ENCODE measurements around the gene GNG7. TPM values are rescaled to one million over a fixed set of nuclear protein-coding genes. Genes with fewer than 3 reads are reported as not detected.

GNG7 gene
- total and polyA plus RNA-seq, 10 of the 15 experiments (the other 5 are each of a cell fraction or from before 2014, with no cell fraction given), result 1.9 to 13.6 (median 6.5) TPM

GRCh38 chr19:2511570-2511969, 190.9 kb downstream of the GNG7 start:
- SMC1A ChIA-PET (ENCODE audit: uncharacterized antibody, unreplicated experiment), result interaction anchor here (0.9 to 1.2 kb wide), 4 partner anchors 12 to 36 kb away, joined by 3 to 4 read pairs (median 4); partner anchors contain the start of gene GADD45B
- in situ Hi-C loops (cut with MboI), result no loop called here
- Histone ChIP-seq H2AFZ (ENCODE audit: control insufficient read depth, low read depth, low read length) (peak overlapping the region; percentile 47), H3K36me3 (ENCODE audit: control insufficient read depth in 2 of 2, insufficient read depth in 2 of 2, low read length in 1 of 2) (no peaks in the 10 kb centered on the region; a peak in 1 of 4 replicates), H3K4me1 (ENCODE audit: control insufficient read depth, insufficient read depth, low read length) (peaks cover 10% of the 10 kb centered on the region), H3K79me2 (ENCODE audit: control insufficient read depth, insufficient read depth, low read length) (no peaks in the 10 kb centered on the region), H3K27me3 (replicated peaks in 1 of 2; ENCODE audit: control insufficient read depth in 2 of 2, insufficient read depth in 2 of 2, low read length in 1 of 2) (no peaks in the 10 kb centered on the region), H3K4me3 (no peak overlapping the region), H3K9me3 (replicated peaks; ENCODE audit: control insufficient read depth, insufficient read depth, low read length) (no peaks in the 10 kb centered on the region), H3K4me2 (ENCODE audit: control insufficient read depth, insufficient read depth) (0 out of 2 replicates have a peak overlapping the region, but pooled peaks have one; percentile 13), H3K27ac (ENCODE audit: control insufficient read depth, insufficient read depth) (no peak overlapping the region), H4K20me1 (ENCODE audit: control insufficient read depth, insufficient read depth) (no peaks in the 10 kb centered on the region), H3K9ac (ENCODE audit: control insufficient read depth, insufficient read depth, low read length) (no peak overlapping the region)
- RAD21 ChIA-PET (ENCODE audit: unreplicated experiment), result interaction anchor here (0.8 to 2.1 kb wide), 7 partner anchors 22 to 99 kb away, joined by 3 to 7 read pairs (median 6); partner anchors contain the start of gene GADD45B
- CTCF ChIA-PET, result interaction anchor here (0.8 to 1.5 kb wide), 3 partner anchors 32 to 97 kb away, joined by 3 to 5 read pairs (median 3); no protein-coding TSS in a partner anchor
- ATAC-seq (peak; percentile 62), DNase-seq (ENCODE audit: low read depth, low spot score) (no peak), FAIRE-seq (no peak)
- POLR2A ChIA-PET, result interaction anchor here (0.8 to 1.2 kb wide), 3 partner anchors 34 to 51 kb away, joined by 3 read pairs; partner anchors contain the start of gene GADD45B
- no TSS peak for BruUV-seq (replicated peaks)
- intact Hi-C loops (cut with micrococcal nuclease; ENCODE audit: unreplicated experiment), result no loop called here
- 17% methylated on average over 22 of the region's 22 CpGs for WGBS (ENCODE audit: insufficient coverage, insufficient replicate concordance, low lambda C conversion rate, missing lambda C conversion rate)
- TF ChIP-seq BRCA1 (IDR thresholded peaks at IDR 0.05; ENCODE audit: low read depth, low read length) (no peak), NR2F1 (conservative IDR thresholded peaks at IDR 0.05) (peak; percentile 74; the same call in 1 of the 2 replicates), HDGF (IDR thresholded peaks at IDR 0.05) (no peak), ESRRA (IDR thresholded peaks at IDR 0.05; ENCODE audit: low read length) (no peak), SUZ12 (IDR thresholded peaks at IDR 0.05; ENCODE audit: unreplicated experiment) (no peak), TCF12 (IDR thresholded peaks at IDR 0.05; ENCODE audit: low read depth, low read length) (no peak), CTCF (IDR thresholded peaks at IDR 0.05 in 2 of 3, conservative IDR thresholded peaks at IDR 0.05 in 1 of 3; ENCODE audit: control insufficient read depth in 2 of 3, extremely low read depth in 1 of 3, insufficient read depth in 1 of 3, low read depth in 3 of 3, low read length in 3 of 3) (0 out of 6 replicates have a peak, but pooled peaks of 1 of the 3 experiments have one; percentile 1), ZNF622 (IDR thresholded peaks at IDR 0.05) (no peak), RELA (IDR thresholded peaks at IDR 0.05; ENCODE audit: borderline replicate concordance, partially characterized antibody) (no peak), IKZF1 (conservative IDR thresholded peaks at IDR 0.05) (no peak), RAD21 (IDR thresholded peaks at IDR 0.05; ENCODE audit: insufficient read depth, low read depth, low read length) (peak; percentile 26; the same call in 1 of the 2 replicates), ZBTB11 (CRISPR knock-in tag; IDR thresholded peaks at IDR 0.05) (no peak), KLF5 (IDR thresholded peaks at IDR 0.05; ENCODE audit: partially characterized antibody) (no peak), STAT3 (IDR thresholded peaks at IDR 0.05; ENCODE audit: low read depth, low read length) (no peak), CBX3 (IDR thresholded peaks at IDR 0.05; ENCODE audit: borderline replicate concordance, low read depth) (no peak), KAT2A (conservative IDR thresholded peaks at IDR 0.05; ENCODE audit: control insufficient read depth, low read depth, low read length) (no peak), POLR2A (IDR thresholded peaks at IDR 0.05; ENCODE audit: low read depth, low read length) (0 out of 2 replicates have a peak, but pooled peaks have one; percentile 44), RAD51 (IDR thresholded peaks at IDR 0.05) (no peak)

All from GM12878 (cell line).